ENCODE results near the gene MAF. TPM values are rescaled to one million over a fixed set of nuclear protein-coding genes. Genes with fewer than 3 reads are reported as not detected.

MAF gene
- total and polyA plus RNA-seq, 2 experiments from 2014 or later, result 0.91 to 2.5 TPM

GRCh38 chr16:79560318-79560717, 40.2 kb downstream of the MAF start:
- TF ChIP-seq STAT1 (IDR thresholded peaks at IDR 0.05; ENCODE audit: unreplicated experiment), result no peak
- no peak for TF ChIP-seq ETS1 (IDR thresholded peaks at IDR 0.05)
- TF ChIP-seq EZH2phosphoT487 (IDR thresholded peaks at IDR 0.05; ENCODE audit: unreplicated experiment), result no peak
- TF ChIP-seq ZNF462 (CRISPR knock-in tag; IDR thresholded peaks at IDR 0.05), result no peak
- no peak for TF ChIP-seq CTCF (conservative IDR thresholded peaks at IDR 0.05; ENCODE audit: low read depth in 2 of 2)
- TF ChIP-seq POLR2AphosphoS5 (IDR thresholded peaks at IDR 0.05; ENCODE audit: low read depth), result no peak
- TF ChIP-seq REST (IDR thresholded peaks at IDR 0.05; ENCODE audit: unreplicated experiment), result no peak
- TF ChIP-seq EZH2 (IDR thresholded peaks at IDR 0.05; ENCODE audit: low read depth, unreplicated experiment), result no peak
- no peak for TF ChIP-seq NANOG (IDR thresholded peaks at IDR 0.05; ENCODE audit: borderline replicate concordance)
- no peak for TF ChIP-seq ZNF331 (CRISPR knock-in tag; IDR thresholded peaks at IDR 0.05; ENCODE audit: low read depth)
- no peak for TF ChIP-seq ZNF114 (CRISPR knock-in tag; IDR thresholded peaks at IDR 0.05)
- no peak for TF ChIP-seq CREB1 (CRISPR knock-in tag; IDR thresholded peaks at IDR 0.05; ENCODE audit: low read depth)
- TF ChIP-seq JUNB (IDR thresholded peaks at IDR 0.05; ENCODE audit: unreplicated experiment), result no peak
- no peaks in the 10 kb centered on the region for H3F3A ChIP-seq (replicated peaks; ENCODE audit: low read depth)
- no peaks in the 10 kb centered on the region for H3K36me3 ChIP-seq (ENCODE audit: insufficient read depth)
- H3K4me2 ChIP-seq, result no peak overlapping the region
- ATAC-seq (no peak), DNase-seq (ENCODE audit: low spot score) (no peak)
- H3K9me2 ChIP-seq (ENCODE audit: insufficient read depth), result 0 out of 2 replicates have a peak, but pooled peaks cover 2% of the 10 kb centered on the region
- peaks cover 13% of the 10 kb centered on the region for H3K4me1 Mint-ChIP-seq
- H3K27ac Mint-ChIP-seq, result no peak overlapping the region
- H3K36me3 Mint-ChIP-seq (ENCODE audit: low read depth), result no peaks in the 10 kb centered on the region
- H2AFZ ChIP-seq, result no peak overlapping the region
- H3K27ac ChIP-seq (ENCODE audit: low read depth), result no peak overlapping the region
- H3K9me3 Mint-ChIP-seq, result 0 out of 3 replicates have a peak, but pooled peaks cover 3% of the 10 kb centered on the region
- H3K27me3 Mint-ChIP-seq (ENCODE audit: insufficient read depth, low read depth, poor library complexity), result peaks cover 2% of the 10 kb centered on the region
- no peaks in the 10 kb centered on the region for H3K79me2 ChIP-seq (replicated peaks; ENCODE audit: insufficient read depth)
- no peak overlapping the region for H3K4me3 Mint-ChIP-seq
- H4K20me1 ChIP-seq (replicated peaks; ENCODE audit: insufficient read depth), result no peaks in the 10 kb centered on the region
- H3K4me3 ChIP-seq, result no peak overlapping the region
- no peaks in the 10 kb centered on the region for H3K27me3 ChIP-seq (ENCODE audit: insufficient read depth)
- peaks cover 6% of the 10 kb centered on the region; the same call in 1 of the 2 replicates for H3K4me1 ChIP-seq (ENCODE audit: insufficient read depth)

Measured in GM23338 (cell line).